GM12864 (cell line): Measurements from ENCODE around the gene EDA.
"Not testable (repeated sequence)": the region's sequence is repeated elsewhere in the genome, so short reads cannot be mapped to it uniquely, and the experiment has no call there.

Source experiments
- DNase-seq: peaks from one replicate; pipeline ENCODE4 v3.0.0-alpha.2; 2011; ENCODE audit warnings: low read depth
- H3K4me3 ChIP-seq: 2 replicates; pipeline ENCODE4 v1.5.1; 2011; ENCODE audit warnings: mild to moderate bottlenecking, low read depth, low read length, control low read depth
- TF ChIP-seq, protein P1 (sequence below): IDR thresholded peaks from 2 replicates; pipeline ENCODE4 v1.5.1; 2011; ENCODE audit warnings: low read depth, mild to moderate bottlenecking, moderate library complexity, low read length, control low read depth, inconsistent platforms; ENCODE audit errors: missing control alignments

EDA gene

DNA sequence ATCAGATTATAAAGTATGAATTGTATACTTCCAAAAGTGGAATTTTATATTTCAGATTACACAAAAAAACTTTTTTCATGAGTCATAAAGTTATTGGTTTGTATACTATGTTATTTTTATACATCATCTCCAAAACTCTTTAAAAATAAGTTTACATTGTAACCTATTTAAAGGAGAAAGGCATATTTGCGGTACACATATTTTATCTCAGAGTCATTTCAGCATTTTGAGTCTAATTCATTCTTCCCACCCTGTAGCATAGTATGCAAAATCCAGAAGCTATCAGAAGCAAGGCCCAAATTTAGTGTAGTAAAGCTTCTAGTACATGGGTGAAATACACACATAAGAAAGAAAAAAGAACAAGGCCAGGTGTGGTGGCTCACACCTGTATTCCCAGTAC is 353.5 kb downstream of the EDA start:
- DNase-seq, result no peak
- H3K4me3 ChIP-seq, result no peak overlapping the region
- TF ChIP-seq, protein P1, sequence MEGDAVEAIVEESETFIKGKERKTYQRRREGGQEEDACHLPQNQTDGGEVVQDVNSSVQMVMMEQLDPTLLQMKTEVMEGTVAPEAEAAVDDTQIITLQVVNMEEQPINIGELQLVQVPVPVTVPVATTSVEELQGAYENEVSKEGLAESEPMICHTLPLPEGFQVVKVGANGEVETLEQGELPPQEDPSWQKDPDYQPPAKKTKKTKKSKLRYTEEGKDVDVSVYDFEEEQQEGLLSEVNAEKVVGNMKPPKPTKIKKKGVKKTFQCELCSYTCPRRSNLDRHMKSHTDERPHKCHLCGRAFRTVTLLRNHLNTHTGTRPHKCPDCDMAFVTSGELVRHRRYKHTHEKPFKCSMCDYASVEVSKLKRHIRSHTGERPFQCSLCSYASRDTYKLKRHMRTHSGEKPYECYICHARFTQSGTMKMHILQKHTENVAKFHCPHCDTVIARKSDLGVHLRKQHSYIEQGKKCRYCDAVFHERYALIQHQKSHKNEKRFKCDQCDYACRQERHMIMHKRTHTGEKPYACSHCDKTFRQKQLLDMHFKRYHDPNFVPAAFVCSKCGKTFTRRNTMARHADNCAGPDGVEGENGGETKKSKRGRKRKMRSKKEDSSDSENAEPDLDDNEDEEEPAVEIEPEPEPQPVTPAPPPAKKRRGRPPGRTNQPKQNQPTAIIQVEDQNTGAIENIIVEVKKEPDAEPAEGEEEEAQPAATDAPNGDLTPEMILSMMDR, result no peak

DNA sequence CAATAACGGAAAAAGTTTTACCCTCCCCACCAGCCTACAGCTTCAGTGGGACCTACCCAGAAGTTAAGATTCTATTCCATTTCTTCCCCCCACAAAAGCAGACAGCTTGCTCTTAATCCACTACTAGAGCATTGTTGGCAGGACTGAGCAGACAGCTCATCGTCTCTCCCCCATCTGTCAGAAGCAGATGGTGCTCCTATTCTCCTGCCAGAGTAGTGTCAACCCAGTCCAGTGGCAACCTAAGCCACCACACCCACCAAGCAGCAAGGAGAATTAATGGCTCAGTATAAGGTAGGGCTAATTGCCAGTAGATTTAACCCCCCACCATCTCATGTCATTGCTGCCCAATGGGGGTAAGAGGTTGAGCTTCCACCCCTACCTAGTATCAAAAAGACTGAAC is 371.8 kb downstream of the EDA start:
- H3K4me3 ChIP-seq, result no peak overlapping the region
- TF ChIP-seq, protein P1, result no peak
- DNase-seq, result no peak

DNA sequence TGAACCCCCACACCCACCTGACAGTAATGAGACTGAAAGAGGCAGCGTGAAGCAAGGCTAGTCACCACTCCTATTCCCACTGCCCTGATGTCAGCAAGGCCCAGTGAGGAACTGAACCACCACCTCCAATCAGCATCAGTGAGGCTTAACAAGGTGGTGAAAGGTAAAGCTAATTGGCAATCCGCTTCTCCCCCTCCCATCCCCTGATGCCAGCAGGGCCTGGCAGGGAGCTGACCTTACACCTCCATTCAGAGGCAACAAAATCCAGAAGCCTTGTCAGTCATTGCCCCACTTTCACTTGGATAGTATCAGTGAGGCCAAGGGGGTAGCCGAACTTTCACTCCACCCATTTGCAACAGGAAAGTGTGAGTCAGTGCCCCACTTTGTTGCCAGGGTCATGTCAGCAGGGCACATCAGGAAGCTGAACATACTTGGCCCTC is 373.1 kb downstream of the EDA start:
- no peak for DNase-seq
- no peak overlapping the region for H3K4me3 ChIP-seq
- TF ChIP-seq, protein P1, result no peak

DNA sequence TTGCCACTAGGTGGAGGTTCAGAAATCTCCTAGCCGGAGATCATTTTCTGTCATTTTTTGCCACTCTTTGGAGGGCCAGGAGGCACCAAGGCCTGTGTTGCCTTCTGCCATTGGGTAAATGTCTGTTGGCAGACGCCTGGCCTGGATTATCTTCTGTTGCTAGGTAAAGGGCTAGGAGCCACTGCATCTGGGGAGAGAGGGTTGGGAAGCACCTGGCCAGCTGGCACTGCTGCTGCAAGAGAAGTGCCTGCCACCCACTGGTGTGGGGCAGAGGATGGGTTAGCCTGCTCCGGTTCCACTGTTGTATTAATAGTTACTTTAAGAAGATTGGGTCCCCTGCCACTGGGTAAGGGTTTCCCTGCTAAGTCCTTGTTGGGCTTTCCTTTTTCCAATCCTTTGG is 375.8 kb downstream of the EDA start:
- DNase-seq, result no peak
- TF ChIP-seq, protein P1, result no peak

DNA sequence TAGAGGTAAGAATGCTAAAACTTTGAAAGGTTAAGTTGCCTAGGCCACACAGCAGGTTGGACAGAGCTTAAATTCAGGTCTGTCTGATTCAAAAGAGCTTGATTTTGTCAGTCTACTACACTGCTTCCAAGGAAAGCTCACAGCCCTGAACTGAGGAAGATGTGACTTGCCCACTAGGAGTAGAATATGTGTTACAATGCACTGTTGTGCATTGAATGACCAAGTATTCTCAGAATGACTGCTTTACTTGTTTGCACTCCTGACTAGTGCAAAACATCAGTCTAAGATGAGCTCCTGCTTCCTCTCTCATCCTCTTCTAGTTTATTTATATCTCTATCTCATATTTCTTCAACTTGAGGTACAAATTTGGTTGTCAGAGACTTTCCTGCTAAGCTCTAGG is 377.6 kb downstream of the EDA start:
- no peak for DNase-seq
- H3K4me3 ChIP-seq, result no peak overlapping the region
- TF ChIP-seq, protein P1, result no peak

More for the DNA sequence above, 375.8 kb downstream of the EDA start:
- no peak overlapping the region for H3K4me3 ChIP-seq

DNA sequence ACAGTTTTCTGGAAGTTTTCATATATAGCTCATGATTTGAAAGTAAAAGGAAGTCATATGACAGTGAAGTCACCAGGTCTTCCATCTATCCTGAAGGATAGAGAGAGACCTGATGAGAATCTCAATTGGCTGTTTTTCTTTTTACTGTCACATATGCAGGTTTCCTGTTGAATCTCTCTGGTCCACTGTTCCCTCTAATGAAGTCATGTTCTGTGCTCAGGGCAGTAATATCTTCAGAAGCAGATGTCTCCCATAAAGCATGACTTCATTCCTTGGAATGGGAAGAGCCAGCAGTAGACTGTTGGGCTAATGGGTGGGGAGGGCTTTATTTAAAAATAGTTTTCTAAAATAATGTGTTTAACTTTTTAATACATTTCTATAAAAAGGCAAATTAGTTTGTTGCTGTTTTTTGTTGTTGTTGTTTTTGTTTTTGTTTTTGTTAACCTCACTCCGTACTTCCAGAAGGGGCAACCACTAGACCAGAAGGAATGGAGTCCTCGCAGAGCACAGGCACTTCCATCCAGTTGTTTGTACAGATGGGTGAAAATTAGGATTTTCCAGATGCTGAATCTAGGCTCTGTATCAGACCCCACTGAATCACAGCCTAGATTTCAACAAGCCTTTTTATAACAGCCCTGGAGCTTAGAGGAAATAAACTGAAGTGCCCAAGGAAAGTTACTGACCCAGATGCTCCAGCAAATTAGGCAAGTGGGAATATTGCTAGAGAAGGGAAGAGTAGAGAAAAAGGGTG is 379.6 kb downstream of the EDA start:
- TF ChIP-seq, protein P1, result no peak
- no peak overlapping the region for H3K4me3 ChIP-seq
- DNase-seq, result no peak

DNA sequence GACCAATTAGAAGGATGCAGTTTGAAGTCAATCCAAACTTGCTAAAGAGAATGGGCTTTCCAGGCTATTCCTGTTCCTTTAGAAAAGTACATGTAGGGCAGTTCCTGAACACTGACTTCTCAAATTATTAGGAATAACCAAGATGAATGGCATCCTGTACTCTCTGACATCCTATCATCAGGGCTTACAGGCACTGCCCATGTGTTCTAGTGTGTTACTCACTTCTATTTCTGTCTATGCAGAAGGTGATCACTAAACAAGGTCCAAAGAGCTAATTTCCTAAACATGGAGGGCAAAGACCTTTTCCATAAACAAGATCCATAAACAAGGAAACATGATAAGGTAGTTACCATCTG is 380.2 kb downstream of the EDA start:
- DNase-seq, result no peak
- TF ChIP-seq, protein P1, result no peak
- H3K4me3 ChIP-seq, result no peak overlapping the region

DNA sequence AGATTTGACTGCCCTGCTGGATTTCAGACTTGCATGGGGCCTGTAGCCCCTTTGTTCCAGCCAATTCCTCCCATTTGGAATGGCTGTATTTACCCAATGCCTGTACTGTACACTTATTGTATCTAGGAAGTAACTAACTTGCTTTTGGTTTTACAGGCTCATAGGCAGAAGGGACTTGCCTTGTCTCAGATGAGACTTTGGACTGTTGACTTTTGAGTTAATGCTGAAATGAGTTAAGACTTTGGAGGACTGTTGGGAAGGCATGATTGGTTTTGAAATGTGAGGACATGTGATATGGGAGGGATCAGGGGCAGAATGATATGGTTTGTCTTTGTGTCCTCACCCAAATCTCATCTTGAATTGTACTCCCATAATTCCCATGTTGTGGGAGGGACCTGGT is 382.4 kb downstream of the EDA start:
- H3K4me3 ChIP-seq, DNase-seq: not testable (repeated sequence)
